Measurements from ENCODE around the gene SGF29. TPM values are rescaled to one million over a fixed set of nuclear protein-coding genes. Genes with fewer than 3 reads are reported as not detected.
"Not testable (repeated sequence)": the region's sequence is repeated elsewhere in the genome, so short reads cannot be mapped to it uniquely, and the experiment has no call there.

Gene SGF29
- total RNA-seq: 10 to 100 TPM; 10.7 to 22.1 TPM

DNA sequence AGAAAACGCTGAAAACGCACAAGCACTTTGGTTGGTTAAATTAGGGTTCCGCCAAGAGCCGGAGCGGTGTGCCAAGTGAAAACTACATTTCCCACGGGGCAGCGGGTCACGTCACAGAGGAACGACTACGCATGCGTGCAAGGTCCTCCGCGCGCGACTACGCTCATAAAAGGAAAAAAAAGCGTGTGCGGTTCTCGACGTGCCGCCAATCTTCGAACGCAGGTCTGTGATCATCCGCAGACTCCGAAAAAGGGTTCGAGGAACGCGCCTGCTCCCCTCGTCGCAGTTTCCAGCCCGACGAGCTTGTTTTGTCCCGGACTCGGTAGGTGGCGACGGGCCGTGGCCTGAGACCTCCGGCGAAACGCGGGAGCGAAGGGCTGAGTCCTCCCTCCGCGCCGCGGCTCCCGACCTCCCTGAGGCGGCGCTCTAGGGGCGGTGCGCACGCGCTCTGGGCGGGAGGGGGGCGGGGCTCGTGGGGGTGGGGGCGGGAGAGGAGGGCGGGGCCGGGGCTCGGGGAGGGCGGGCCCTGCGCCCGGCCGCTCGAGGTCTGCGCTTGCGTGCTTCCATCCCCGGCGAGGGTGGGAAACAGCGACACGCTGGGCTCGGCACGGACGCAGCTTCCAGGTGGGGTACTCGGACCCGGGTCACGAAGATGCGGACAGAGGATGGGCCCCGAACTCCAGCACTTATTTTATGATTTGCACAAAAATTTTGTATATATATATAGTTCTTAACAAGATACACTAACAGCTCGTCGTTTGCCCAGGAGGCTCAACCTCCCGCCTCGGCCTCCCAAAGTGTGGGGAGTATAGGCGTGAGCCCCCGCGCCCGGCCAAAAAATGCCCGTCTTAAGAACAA, at the start of gene SGF29:
SGF29 (plus strand) TSS at position 145 of the 858 bp plus-strand sequence. CDS start 27,150 bp downstream, outside the sequence.
- ATAC-seq: peak; percentile 83 to 85
- Mint-ChIP-seq H3K36me3 (peaks cover 9 to 12% of the 10 kb centered on the region in 2 donors), H3K27ac (peak within 1 kb of the TSS; percentile 90), H3K9me3 (no peaks in the 10 kb centered on the region)
- DNase-seq (ENCODE audit: low spot score in 2 of 2): peak; percentile 88 to 94

DNA sequence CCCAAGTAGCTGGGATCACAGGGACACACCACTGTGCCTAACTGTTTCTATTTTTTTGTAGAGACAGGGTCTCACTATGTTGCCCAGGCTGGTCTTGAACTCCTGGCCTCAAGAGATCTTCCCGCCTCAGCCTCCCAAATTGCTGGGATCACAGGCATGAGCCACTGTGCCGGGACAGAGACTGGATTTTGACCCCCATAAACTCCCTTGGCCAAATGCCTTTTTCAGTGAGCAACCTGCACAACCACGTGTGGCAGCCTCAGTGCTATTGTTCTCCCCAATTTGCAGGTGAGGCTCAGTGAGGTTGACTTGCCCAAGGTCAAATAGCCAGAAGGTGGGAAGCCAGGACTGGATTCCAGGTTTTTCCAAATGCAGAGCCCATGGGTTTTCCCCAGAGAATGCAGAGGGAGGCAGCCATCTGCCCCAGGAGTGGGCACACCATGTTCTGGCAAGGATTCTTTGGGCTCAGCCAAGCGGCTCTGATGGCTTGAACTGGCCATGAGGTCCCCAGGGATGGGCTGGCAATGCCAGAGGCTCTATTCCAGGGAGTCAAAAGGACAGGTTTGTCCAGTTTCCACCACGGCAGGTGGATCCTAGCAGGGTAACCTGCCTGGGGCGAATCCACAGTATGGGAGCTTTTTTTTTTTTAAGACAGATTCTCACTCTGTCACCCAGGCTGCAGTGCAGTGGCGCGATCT, 48.9 kb upstream of the SGF29 start:
- DNase-seq (ENCODE audit: low spot score in 2 of 2): no peak
- no peaks in the 10 kb centered on the region for H3K36me3 Mint-ChIP-seq
- ATAC-seq: no peak
- no peak overlapping the region for H3K27ac Mint-ChIP-seq
- H3K9me3 Mint-ChIP-seq: no peaks in the 10 kb centered on the region

- Mint-ChIP-seq H3K27ac (no peak overlapping the region), H3K36me3 (no peaks in the 10 kb centered on the region), H3K9me3 (no peaks in the 10 kb centered on the region)
- DNase-seq (ENCODE audit: low spot score in 2 of 2): no peak
- no peak for ATAC-seq
Measured at GRCh38 chr16:28505489-28506137, 48.1 kb upstream of the SGF29 start.

DNA sequence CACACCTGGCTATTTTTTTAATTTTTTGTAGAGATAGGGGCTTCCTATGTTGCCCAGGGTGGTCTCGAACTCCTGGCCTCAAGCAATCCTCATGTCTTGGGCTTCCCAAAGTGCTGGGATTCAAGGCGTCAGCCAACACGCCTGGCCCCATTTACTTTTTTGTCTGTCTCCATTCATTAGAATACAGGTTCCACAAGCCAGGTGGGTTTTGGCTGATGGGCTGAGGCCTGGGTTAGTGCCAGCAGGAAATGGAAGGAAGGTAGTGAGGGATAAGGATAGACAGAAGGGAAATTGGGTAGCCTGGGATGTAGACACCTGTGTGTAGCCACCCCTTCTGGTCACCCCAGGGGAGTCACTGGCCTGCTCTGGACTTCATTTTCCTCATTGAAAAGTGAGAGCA, 42.7 kb upstream of the SGF29 start:
- Mint-ChIP-seq H3K9me3 (no peaks in the 10 kb centered on the region), H3K27ac (no peak overlapping the region), H3K36me3 (no peaks in the 10 kb centered on the region)
- no peak for ATAC-seq
- no peak for DNase-seq (ENCODE audit: low spot score in 2 of 2)

- no peaks in the 10 kb centered on the region for H3K36me3 Mint-ChIP-seq
- DNase-seq (ENCODE audit: low spot score in 2 of 2) (no peak), ATAC-seq (no peak)
- no peak overlapping the region for H3K27ac Mint-ChIP-seq
- H3K9me3 Mint-ChIP-seq: no peaks in the 10 kb centered on the region
Measured at GRCh38 chr16:28511801-28512789, 41.6 kb upstream of the SGF29 start.

- Mint-ChIP-seq H3K9me3 (no peaks in the 10 kb centered on the region), H3K36me3 (no peaks in the 10 kb centered on the region), H3K27ac (no peak overlapping the region)
- DNase-seq (ENCODE audit: low spot score in 2 of 2) (no peak), ATAC-seq (no peak)
Measured at GRCh38 chr16:28513484-28514181, 40.1 kb upstream of the SGF29 start.

GRCh38 chr16:28514246-28514645, 39.5 kb upstream of the SGF29 start:
- Mint-ChIP-seq H3K36me3 (no peaks in the 10 kb centered on the region), H3K9me3 (no peaks in the 10 kb centered on the region), H3K27ac (no peak overlapping the region)
- ATAC-seq (no peak), DNase-seq (ENCODE audit: low spot score in 2 of 2) (no peak)

DNA sequence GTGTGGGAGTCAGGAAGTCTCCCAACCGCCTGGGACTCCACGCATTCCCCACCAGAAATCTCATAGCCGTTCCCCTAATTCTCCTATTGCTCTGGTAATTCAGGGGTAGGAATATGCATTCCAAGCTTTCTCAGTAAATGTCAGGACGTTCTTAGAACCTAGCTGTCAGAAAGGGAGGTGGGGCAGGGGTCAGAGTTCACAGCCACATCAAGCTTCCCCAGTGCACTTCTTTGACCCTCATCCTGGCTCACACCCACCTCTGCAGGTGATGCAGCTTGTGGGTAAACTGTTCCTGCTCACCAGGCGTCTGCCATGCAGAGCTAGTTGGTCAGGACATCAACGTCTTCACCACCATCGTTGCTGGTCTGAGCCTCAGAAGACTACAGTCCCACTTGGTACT, 33.0 kb upstream of the SGF29 start:
- H3K36me3 Mint-ChIP-seq: no peaks in the 10 kb centered on the region
- DNase-seq (ENCODE audit: low spot score in 2 of 2) (no peak), ATAC-seq (no peak)
- H3K27ac Mint-ChIP-seq: no peak overlapping the region
- H3K9me3 Mint-ChIP-seq: no peaks in the 10 kb centered on the region

DNA sequence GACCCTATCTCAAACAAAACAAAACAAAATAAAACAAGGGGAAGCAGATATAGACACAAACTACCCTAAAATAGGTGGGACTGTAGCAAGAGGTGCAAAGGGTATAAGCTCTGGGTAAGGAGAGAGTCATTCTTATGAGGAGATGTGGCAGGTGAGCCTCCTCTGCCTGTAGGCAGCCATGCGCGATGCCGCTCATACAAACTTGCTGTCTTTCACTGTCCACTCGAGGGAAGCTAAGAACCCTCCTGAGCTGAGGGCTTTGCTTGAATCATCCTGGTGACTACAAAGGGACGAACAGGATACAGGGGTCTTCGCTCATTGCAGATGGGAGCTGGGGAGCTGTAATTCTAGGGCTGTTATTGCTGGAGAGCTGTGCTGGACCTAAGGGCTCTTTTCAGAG, 32.3 kb upstream of the SGF29 start:
- Mint-ChIP-seq H3K9me3 (no peaks in the 10 kb centered on the region), H3K36me3 (no peaks in the 10 kb centered on the region), H3K27ac (no peak overlapping the region)
- no peak for DNase-seq (ENCODE audit: low spot score in 2 of 2)
- no peak for ATAC-seq

DNA sequence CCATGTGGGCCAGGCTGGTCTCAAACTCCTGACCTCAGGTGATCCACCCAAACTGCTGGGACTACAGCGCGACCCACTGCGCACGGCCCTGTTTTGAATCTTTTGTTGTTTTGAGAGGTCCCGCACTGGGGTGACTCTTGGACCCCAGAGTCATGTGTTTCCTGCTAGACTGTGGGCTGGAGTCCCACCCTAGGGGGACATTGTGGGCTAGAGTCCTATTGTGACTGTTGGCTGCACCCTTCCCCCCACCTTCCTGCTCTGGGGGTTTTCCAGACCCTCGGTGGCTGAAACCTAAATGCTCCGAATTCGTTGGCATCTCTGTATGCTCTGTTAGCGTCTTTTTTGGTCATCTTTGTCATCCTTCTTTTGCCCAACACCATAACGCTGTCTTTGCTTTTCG, 30.9 kb upstream of the SGF29 start:
- no peaks in the 10 kb centered on the region for H3K9me3 Mint-ChIP-seq
- DNase-seq (ENCODE audit: low spot score in 2 of 2): no peak
- H3K27ac Mint-ChIP-seq: no peak overlapping the region
- no peak for ATAC-seq
- no peaks in the 10 kb centered on the region for H3K36me3 Mint-ChIP-seq

DNA sequence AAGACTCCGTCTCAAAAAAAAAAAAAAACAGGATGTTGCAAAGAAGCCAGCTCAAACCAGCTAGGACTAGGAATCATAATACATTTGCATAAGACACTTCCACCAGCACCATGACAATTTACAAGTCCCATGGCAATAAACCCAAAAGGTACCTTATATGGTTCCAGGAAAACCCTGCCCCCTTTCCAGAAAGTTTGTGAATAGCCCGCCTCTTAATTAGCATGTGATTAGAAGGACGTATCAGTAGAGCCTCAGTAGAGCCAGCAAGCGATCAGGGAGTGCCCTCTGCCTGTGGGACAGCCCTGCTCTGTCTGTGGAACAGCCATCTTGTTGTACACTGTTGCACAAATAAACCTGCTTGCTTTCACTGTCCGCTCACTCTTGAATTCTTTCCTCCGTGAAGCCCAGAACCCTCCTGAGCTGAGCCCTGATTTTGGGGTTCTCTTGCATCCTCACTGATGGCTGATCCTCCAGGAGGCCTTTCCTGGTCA, 29.0 kb upstream of the SGF29 start:
- DNase-seq (ENCODE audit: low spot score in 2 of 2) (no peak), ATAC-seq (peak in 1 of 2 donors; percentile 36)
- Mint-ChIP-seq H3K9me3 (no peaks in the 10 kb centered on the region), H3K27ac (peak overlapping the region in 1 of 2 donors; percentile 29), H3K36me3 (no peaks in the 10 kb centered on the region)

DNA sequence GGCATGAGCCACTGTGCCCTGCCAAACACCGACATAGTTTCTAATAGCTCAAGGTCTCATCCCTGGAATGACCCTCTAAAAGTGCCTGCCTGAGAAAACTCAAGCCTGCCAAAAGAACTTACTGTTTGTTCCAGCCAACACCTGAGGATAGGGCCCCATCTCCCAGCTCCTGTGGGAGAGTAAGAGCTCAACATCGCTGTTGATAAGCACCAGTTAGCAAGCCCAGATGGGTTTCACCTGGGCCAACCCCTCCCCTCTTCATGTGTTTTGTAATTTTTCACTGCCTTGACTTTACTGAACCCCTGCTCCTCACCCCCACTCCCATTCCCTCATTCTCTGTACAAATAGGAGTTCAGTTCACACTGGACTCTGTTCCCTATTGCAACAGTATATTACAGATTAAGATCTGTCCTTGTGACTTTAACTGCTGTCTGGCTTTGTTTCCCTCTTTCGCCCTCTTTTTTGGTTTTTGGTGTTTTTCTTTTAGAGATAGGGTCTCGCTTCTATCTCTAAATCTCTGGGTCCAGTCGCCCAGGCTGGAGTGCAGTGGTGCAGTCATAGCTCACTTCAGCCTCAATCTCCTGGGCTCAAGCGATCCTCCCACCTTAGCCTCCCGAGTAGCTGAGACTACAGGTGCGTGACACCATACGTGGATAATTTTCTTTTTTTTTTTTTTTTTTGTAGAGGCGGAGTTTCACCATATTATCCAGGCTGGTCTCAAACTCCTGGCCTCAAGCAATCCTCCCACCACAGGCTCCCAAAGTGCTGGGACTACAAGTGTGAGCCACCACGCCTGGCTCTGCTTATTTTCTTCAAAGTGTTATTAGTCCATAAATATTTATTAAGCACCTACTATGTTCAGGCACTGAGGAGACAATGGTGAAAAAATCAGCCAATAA, 27.3 kb upstream of the SGF29 start:
- ATAC-seq: no peak
- Mint-ChIP-seq H3K9me3 (no peaks in the 10 kb centered on the region), H3K27ac (no peak overlapping the region), H3K36me3 (no peaks in the 10 kb centered on the region)
- no peak for DNase-seq (ENCODE audit: low spot score in 2 of 2)

DNA sequence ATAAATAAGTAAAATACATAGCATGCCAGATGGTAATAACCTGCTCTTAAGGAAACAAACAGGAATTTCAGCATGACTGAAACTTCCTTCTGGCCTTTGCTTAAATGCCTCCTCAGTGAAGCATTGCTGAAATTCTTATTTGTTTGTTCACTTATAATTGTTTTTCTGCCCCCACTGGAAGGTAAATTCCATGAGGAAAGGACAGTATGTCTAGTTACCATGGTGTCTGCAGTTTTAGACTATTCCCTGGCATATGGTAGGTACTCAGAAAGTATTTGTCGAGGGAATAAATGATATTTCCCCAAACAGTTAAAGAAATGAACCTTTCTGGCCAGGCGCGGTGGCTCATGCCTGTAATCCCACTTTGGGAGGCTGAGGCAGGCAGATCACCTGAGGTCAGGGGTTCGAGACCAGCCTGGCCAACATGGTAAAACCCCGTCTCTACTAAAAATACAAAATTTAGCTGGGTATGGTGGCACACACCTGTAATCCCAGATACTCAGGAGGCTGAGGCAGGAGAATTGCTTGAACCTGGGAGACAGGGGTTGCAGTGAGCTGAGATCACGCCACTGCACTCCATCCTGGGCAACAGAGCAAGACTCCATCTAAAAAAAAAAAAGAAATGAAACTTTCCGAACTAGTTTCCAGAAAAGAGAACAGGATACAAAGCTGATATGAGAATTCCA, 26.5 kb upstream of the SGF29 start:
- not testable (repeated sequence) for DNase-seq (ENCODE audit: low spot score in 2 of 2); H3K9me3 Mint-ChIP-seq; H3K36me3 Mint-ChIP-seq; H3K27ac Mint-ChIP-seq; ATAC-seq

- no peaks in the 10 kb centered on the region for H3K36me3 Mint-ChIP-seq
- ATAC-seq: no peak
- no peaks in the 10 kb centered on the region for H3K9me3 Mint-ChIP-seq
- no peak for DNase-seq (ENCODE audit: low spot score in 2 of 2)
- H3K27ac Mint-ChIP-seq: peak overlapping the region in 1 of 2 donors; percentile 53
Measured at GRCh38 chr16:28527985-28528384, 25.7 kb upstream of the SGF29 start.

All from activated naive CD4-positive, alpha-beta T cell treated with anti-CD3 and anti-CD28 coated beads, Interleukin-2, amount 50 U/mL, for 72 hours (primary cell).